HG02759 (cell line): Measurements from ENCODE around the gene OLFM1.

Experiments
- ATAC-seq: cut with Tn5 transposase; IDR thresholded peaks from one replicate; pipeline ENCODE4 v1.9.1; 2021; ENCODE audit warnings: mild to moderate bottlenecking, moderate library complexity; ENCODE audit not compliant: unreplicated experiment

Gene OLFM1

GRCh38 chr9:135129137-135129695, 41.7 kb downstream of the OLFM1 start:
- no peak for ATAC-seq

GRCh38 chr9:135130207-135130976, 42.9 kb downstream of the OLFM1 start:
- ATAC-seq: no peak

- no peak for ATAC-seq
Measured at GRCh38 chr9:135131488-135131887, 44.0 kb downstream of the OLFM1 start.

- no peak for ATAC-seq
Measured at GRCh38 chr9:135132008-135132407, 44.5 kb downstream of the OLFM1 start.

GRCh38 chr9:135134268-135135022, 47.0 kb downstream of the OLFM1 start:
- ATAC-seq: no peak

- ATAC-seq: no peak
Measured at GRCh38 chr9:135135171-135135928, 47.9 kb downstream of the OLFM1 start.

- ATAC-seq: no peak
Measured at GRCh38 chr9:135135929-135136315, 48.5 kb downstream of the OLFM1 start.

- no peak for ATAC-seq
Measured at GRCh38 chr9:135136481-135136880, 49.0 kb downstream of the OLFM1 start.

- no peak for ATAC-seq
Measured at GRCh38 chr9:135136991-135137832, 49.7 kb downstream of the OLFM1 start.

GRCh38 chr9:135138078-135138855, 50.8 kb downstream of the OLFM1 start:
- ATAC-seq: no peak

GRCh38 chr9:135139366-135139959, 52.0 kb downstream of the OLFM1 start:
- ATAC-seq: no peak

GRCh38 chr9:135141183-135141774, 53.8 kb downstream of the OLFM1 start:
- no peak for ATAC-seq

- ATAC-seq: no peak
Measured at GRCh38 chr9:135144581-135145170, 57.2 kb downstream of the OLFM1 start.

GRCh38 chr9:135145312-135145711, 57.8 kb downstream of the OLFM1 start:
- ATAC-seq: no peak

GRCh38 chr9:135146241-135146640, 58.8 kb downstream of the OLFM1 start:
- no peak for ATAC-seq

GRCh38 chr9:135146766-135147473, 59.5 kb downstream of the OLFM1 start:
- no peak for ATAC-seq

- no peak for ATAC-seq
Measured at GRCh38 chr9:135147474-135147805, 60.0 kb downstream of the OLFM1 start.

- ATAC-seq: no peak
Measured at GRCh38 chr9:135147938-135148337, 60.5 kb downstream of the OLFM1 start.
